ENCODE data around the gene NOTCH3.
A peak's percentile ranks its signal among the peaks of the same experiment; 100 is the strongest.

Gene NOTCH3

GRCh38 chr19:15235781-15236180 lies 35.0 kb upstream of the NOTCH3 start:
- DNase-seq = no peak

- no peak for DNase-seq
Measured at GRCh38 chr19:15234431-15235130, 33.8 kb upstream of the NOTCH3 start.

GRCh38 chr19:15231271-15231670 lies 30.5 kb upstream of the NOTCH3 start:
- DNase-seq = no peak

GRCh38 chr19:15227261-15227660 lies 26.5 kb upstream of the NOTCH3 start:
- no peak for DNase-seq

- no peak for DNase-seq
Measured at GRCh38 chr19:15225760-15226159, 25.0 kb upstream of the NOTCH3 start.

GRCh38 chr19:15223649-15224361 lies 23.0 kb upstream of the NOTCH3 start:
- no peak for DNase-seq

- peak; percentile 82 for DNase-seq
Measured at GRCh38 chr19:15222738-15223648, 22.2 kb upstream of the NOTCH3 start.

GRCh38 chr19:15220833-15221232 lies 20.0 kb upstream of the NOTCH3 start:
- no peak for DNase-seq

GRCh38 chr19:15218501-15218900 lies 17.7 kb upstream of the NOTCH3 start:
- no peak for DNase-seq

GRCh38 chr19:15216363-15216762 lies 15.6 kb upstream of the NOTCH3 start:
- no peak for DNase-seq

- no peak for DNase-seq
Measured at GRCh38 chr19:15213715-15214381, 13.1 kb upstream of the NOTCH3 start.

- no peak for DNase-seq
Measured at GRCh38 chr19:15212711-15213110, 11.9 kb upstream of the NOTCH3 start.

- DNase-seq = no peak
Measured at GRCh38 chr19:15210323-15210781, 9.6 kb upstream of the NOTCH3 start.

- DNase-seq = no peak
Measured at GRCh38 chr19:15201374-15202023, 704 bp upstream of the NOTCH3 start.

GRCh38 chr19:15199661-15200552 lies 888 bp downstream of the NOTCH3 start:
- DNase-seq = no peak

GRCh38 chr19:15198951-15199660 lies 1.7 kb downstream of the NOTCH3 start:
- no peak for DNase-seq

- no peak for DNase-seq
Measured at GRCh38 chr19:15197942-15198341, 2.9 kb downstream of the NOTCH3 start.

- no peak for DNase-seq
Measured at GRCh38 chr19:15197275-15197941, 3.4 kb downstream of the NOTCH3 start.

GRCh38 chr19:15196360-15197005 lies 4.3 kb downstream of the NOTCH3 start:
- no peak for DNase-seq
